Kidney (tissue), 14 donors: ENCODE data around the gene RBMX2. TPM values are rescaled to one million over a fixed set of nuclear protein-coding genes. Genes with fewer than 3 reads are reported as not detected.

Experiments used
- DNase-seq, 5 donors: peaks; one replicate each; pipeline ENCODE4 v3.0.0-alpha.2; 2013 to 2020
- FAIRE-seq: peaks from 2 replicates; lab custom pipeline; 2012; peaks lifted over from hg19 to GRCh38; lab: Jason Lieb, UNC
- H3K27ac ChIP-seq, 2 donors: one replicate each; pipeline ENCODE4 v1.7.0; 2013; ENCODE audit warnings: low read depth in 2 of 2, low read length in 2 of 2, inconsistent platforms in 1 of 2
- H3K27me3 ChIP-seq: one replicate; pipeline ENCODE4 v1.7.1; 2013; ENCODE audit warnings: low read length, inconsistent platforms; ENCODE audit not compliant: control insufficient read depth, insufficient read depth
- H3K36me3 ChIP-seq, 3 donors: one replicate each; pipeline versions ENCODE4 v1.7.0 to v1.7.1; 2013; ENCODE audit warnings: low read length in 3 of 3, control low read depth in 1 of 3, inconsistent platforms in 1 of 3; ENCODE audit not compliant: insufficient read depth in 3 of 3, control insufficient read depth in 2 of 3
- H3K4me1 ChIP-seq, 3 donors: one replicate each; pipeline versions ENCODE4 v1.7.0 to v1.7.1; 2013; ENCODE audit warnings: low read length in 3 of 3, inconsistent platforms in 1 of 3, low read depth in 1 of 3; ENCODE audit not compliant: control insufficient read depth in 2 of 3, insufficient read depth in 2 of 3
- H3K4me3 ChIP-seq, 3 donors: one replicate each; pipeline versions ENCODE4 v1.7.0 to v1.8.1; 2013; ENCODE audit warnings: low read length in 3 of 3, control low read depth in 1 of 3, inconsistent platforms in 1 of 3
- H3K9ac ChIP-seq, 3 donors: one replicate each; pipeline versions ENCODE4 v1.7.0 to v1.7.1; 2013; ENCODE audit warnings: low read length in 3 of 3, control low read depth in 1 of 3, inconsistent platforms in 1 of 3
- H3K9me3 ChIP-seq, 3 donors: one replicate each; pipeline versions ENCODE4 v1.7.0 to v1.7.1; 2013; ENCODE audit warnings: low read length in 3 of 3, control low read depth in 1 of 3, inconsistent platforms in 1 of 3; ENCODE audit not compliant: control insufficient read depth in 2 of 3, insufficient read depth in 1 of 3
- intact Hi-C: fragments of 100-400 bp; cut with DNase I; formaldehyde crosslinking; loops from one replicate; pipeline ENCODE4 v1.11.1; 2022
- polyA plus RNA-seq: library from polyadenylated mRNA; stranded (reverse); fragments of 350-450 nt; fragmentation: Illumina TruSeq; extraction: RNeasy Lipid Tissue Mini Kit (QIAGEN cat#74804); gene quantifications from one replicate; pipeline ENCODE4 v1.2.3, GENCODE V29; 2014; ENCODE audit warnings: low read depth, low replicate concordance; ENCODE audit not compliant: insufficient read depth
- total RNA-seq: library from RNA; stranded (reverse); fragmentation: NEBNext Ultra II Directional; extraction: Animal tissue kit (Norgen Biotek cat#: 25700); gene quantifications from one replicate; pipeline ENCODE4 v1.2.1, GENCODE V29; 2021
- TF ChIP-seq, protein P1 (sequence below): IDR thresholded peaks from 3 replicates; pipeline ENCODE4 v1.5.1; 2012; ENCODE audit warnings: mild to moderate bottlenecking, moderate library complexity, borderline replicate concordance; ENCODE audit not compliant: insufficient read depth; ENCODE audit errors: extremely low read depth
- donor health status: control.
- donor health status: control.
- donor health status: control.
- donor health status: control.
- donor health status: control.
- donor health status: DM: yes; HTN: yes; CAD: no.
- donor health status: Normal renal cell carcinoma (clear cell type).

RBMX2 gene
- total and polyA plus RNA-seq, 2 donors from 2014 or later = 16.0 to 24.0 TPM

DNA sequence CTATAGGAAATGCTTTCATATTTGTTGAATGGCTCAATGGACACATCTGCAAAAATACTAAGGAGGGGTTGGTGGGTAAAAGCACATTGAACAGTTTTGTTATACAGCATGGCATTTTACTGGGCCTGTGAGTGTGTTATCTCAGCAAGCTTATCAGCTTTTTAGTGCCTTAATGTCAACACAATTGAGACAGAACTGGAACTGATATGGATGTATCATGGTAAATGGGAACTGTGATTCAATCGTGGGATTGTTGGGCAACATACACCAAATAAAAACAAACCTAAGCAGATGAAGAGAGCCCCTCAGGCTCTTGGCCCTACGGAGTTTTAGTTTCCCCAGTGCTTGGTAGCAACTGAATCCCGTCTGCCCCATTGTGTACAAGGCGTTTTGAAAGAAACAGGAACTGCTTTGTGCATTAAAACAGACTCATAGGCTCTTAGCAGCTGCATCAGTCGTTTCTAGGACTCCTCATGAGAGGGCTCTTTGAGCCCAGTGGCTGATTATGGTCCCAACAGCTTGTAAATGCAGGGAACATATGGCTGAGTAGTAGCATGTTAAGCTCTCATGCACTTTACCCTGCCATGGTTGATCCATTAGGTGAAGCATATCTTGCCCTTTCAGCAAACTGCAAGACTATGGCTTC is 23.6 kb upstream of the RBMX2 start:
- Histone ChIP-seq H3K4me1 (no peaks in the 10 kb centered on the region), H3K9ac (no peak overlapping the region), H3K9me3 (no peaks in the 10 kb centered on the region), H3K36me3 (no peaks in the 10 kb centered on the region), H3K27me3 (no peaks in the 10 kb centered on the region), H3K4me3 (no peak overlapping the region), H3K27ac (no peak overlapping the region)
- TF ChIP-seq, protein P1, sequence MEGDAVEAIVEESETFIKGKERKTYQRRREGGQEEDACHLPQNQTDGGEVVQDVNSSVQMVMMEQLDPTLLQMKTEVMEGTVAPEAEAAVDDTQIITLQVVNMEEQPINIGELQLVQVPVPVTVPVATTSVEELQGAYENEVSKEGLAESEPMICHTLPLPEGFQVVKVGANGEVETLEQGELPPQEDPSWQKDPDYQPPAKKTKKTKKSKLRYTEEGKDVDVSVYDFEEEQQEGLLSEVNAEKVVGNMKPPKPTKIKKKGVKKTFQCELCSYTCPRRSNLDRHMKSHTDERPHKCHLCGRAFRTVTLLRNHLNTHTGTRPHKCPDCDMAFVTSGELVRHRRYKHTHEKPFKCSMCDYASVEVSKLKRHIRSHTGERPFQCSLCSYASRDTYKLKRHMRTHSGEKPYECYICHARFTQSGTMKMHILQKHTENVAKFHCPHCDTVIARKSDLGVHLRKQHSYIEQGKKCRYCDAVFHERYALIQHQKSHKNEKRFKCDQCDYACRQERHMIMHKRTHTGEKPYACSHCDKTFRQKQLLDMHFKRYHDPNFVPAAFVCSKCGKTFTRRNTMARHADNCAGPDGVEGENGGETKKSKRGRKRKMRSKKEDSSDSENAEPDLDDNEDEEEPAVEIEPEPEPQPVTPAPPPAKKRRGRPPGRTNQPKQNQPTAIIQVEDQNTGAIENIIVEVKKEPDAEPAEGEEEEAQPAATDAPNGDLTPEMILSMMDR = no peak
- FAIRE-seq (no peak), DNase-seq (no peak)
- intact Hi-C loops = no loop called here

DNA sequence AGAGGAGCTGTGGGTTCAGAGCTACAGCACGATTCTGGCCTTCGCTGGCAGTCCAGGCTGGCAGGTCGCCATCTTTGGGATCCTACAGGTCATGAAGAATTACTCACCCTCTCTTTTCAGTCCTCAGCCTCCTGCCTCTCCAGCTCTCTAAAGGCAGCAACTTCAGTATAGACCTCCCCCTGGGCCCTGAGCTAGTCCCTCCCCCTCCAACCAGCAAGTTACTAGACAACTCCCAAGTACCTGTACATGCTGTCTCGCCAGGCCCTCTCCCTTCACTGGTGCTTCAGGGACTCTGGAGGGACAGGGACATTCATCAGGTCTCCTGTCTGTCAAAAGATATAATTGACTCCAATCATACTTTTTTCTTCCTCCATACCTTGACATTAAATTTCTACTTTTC is 16.3 kb upstream of the RBMX2 start, which contains the start of gene GPR119:
Gene GPR119, minus strand, starts transcription at position 155 of the 400 bp plus-strand sequence. CDS start 227 bp downstream, outside the sequence.
- no peaks in the 10 kb centered on the region for H3K36me3 ChIP-seq
- TF ChIP-seq, protein P1 = no peak
- H3K4me1 ChIP-seq = no peaks in the 10 kb centered on the region
- no peak within 1 kb of the TSS for H3K4me3 ChIP-seq
- no peak for FAIRE-seq
- H3K27me3 ChIP-seq = no peaks in the 10 kb centered on the region
- H3K9ac ChIP-seq = no peak within 1 kb of the TSS
- intact Hi-C loops = no loop called here
- no peak for DNase-seq
- no peak within 1 kb of the TSS for H3K27ac ChIP-seq
- no peaks in the 10 kb centered on the region for H3K9me3 ChIP-seq

DNA sequence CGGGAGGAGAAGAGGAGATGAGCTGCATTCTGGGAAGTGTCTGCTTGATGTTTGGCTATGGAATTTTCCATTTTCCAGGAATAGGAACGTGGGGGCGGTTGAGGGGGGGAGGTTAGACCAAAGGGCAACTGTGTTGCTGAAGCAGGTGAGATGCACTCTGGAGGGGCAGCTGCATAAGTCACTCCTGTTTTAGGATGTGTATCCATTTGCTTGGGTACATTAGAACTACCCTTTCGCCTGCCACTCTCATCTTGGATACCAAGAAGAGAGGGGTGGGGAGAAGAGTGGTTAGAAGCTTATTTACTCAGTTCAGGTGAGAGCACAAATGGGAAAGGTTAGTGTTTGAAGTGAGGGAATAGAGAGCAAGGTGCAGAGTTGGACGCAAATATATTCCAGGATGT is 15.4 kb upstream of the RBMX2 start:
- intact Hi-C loops = no loop called here
- no peaks in the 10 kb centered on the region for H3K4me1 ChIP-seq
- no peaks in the 10 kb centered on the region for H3K27me3 ChIP-seq
- H3K27ac ChIP-seq = no peak overlapping the region
- FAIRE-seq (no peak), DNase-seq (no peak)
- no peaks in the 10 kb centered on the region for H3K9me3 ChIP-seq
- no peak overlapping the region for H3K4me3 ChIP-seq
- H3K36me3 ChIP-seq = no peaks in the 10 kb centered on the region
- H3K9ac ChIP-seq = no peak overlapping the region
- TF ChIP-seq, protein P1 = no peak
